IMR-90 (cell line): ENCODE data around the gene TGFBI. TPM values are rescaled to one million over a fixed set of nuclear protein-coding genes. Genes with fewer than 3 reads are reported as not detected.
A peak's percentile ranks its signal among the peaks of the same experiment; 100 is the strongest.

Experiments used
- ATAC-seq: fragments of 200-7000 bp; cut with Tn5 transposase; 2 replicates; pipeline ENCODE4 v1.9.1; 2020; ENCODE audit warnings: low read depth, mild to moderate bottlenecking, moderate library complexity
- BruUV-seq: library from RNA; stranded (reverse); fragments of 400-500 nt; replicated peaks from 2 replicates; lab custom pipeline; 2021; lab: Mats Ljungman, UMichigan
- CTCF ChIA-PET: fragments of 300-600 bp; formaldehyde crosslinking; extraction: SDS; loops from one replicate; lab custom pipeline; 2021; ENCODE audit warnings: antibody characterized with exemption; lab: Yijun Ruan, JAX
- POLR2A ChIA-PET: fragments of 300-600 bp; sonication (Branson Sonifier 250); formaldehyde crosslinking; loops from one replicate; lab custom pipeline; 2022; ENCODE audit warnings: antibody characterized with exemption; ENCODE audit not compliant: unreplicated experiment; lab: Charles Lee
- DNase-seq: peaks from one replicate; pipeline ENCODE4 v3.0.0; 2013
- H2AFZ ChIP-seq: replicated peaks from 2 replicates; pipeline ENCODE3; 2013; ENCODE audit warnings: low read length, mild to moderate bottlenecking; ENCODE audit not compliant: poor library complexity
- H2AK5ac ChIP-seq: 2 replicates; pipeline ENCODE4 v1.6.1; 2013; ENCODE audit warnings: low read depth, low read length, inconsistent platforms
- H2AK9ac ChIP-seq: replicated peaks from 2 replicates; pipeline ENCODE3; 2013; ENCODE audit warnings: mild to moderate bottlenecking, low read depth, low read length, moderate library complexity; ENCODE audit not compliant: poor library complexity
- H2BK120ac ChIP-seq: 2 replicates; pipeline ENCODE4 v1.6.1; 2013; ENCODE audit warnings: low read depth, low read length, inconsistent platforms
- H2BK15ac ChIP-seq: 3 replicates; pipeline ENCODE4 v1.6.1; 2013; ENCODE audit warnings: low read depth, low read length, inconsistent platforms
- H2BK20ac ChIP-seq: 2 replicates; pipeline ENCODE4 v1.6.1; 2013; ENCODE audit warnings: low read depth, mild to moderate bottlenecking, inconsistent platforms, low read length, moderate library complexity
- H2BK5ac ChIP-seq: 2 replicates; pipeline ENCODE4 v1.6.1; 2013; ENCODE audit warnings: mild to moderate bottlenecking, low read depth, low read length, inconsistent platforms; ENCODE audit not compliant: poor library complexity, severe bottlenecking
- H3K14ac ChIP-seq: replicated peaks from 2 replicates; pipeline ENCODE4 v1.6.1; 2013; ENCODE audit warnings: low read depth, low read length, inconsistent platforms
- H3K18ac ChIP-seq: 2 replicates; pipeline ENCODE4 v1.6.1; 2013; ENCODE audit warnings: low read depth, low read length, control low read depth
- H3K23ac ChIP-seq: 2 replicates; pipeline ENCODE4 v1.6.1; 2013; ENCODE audit warnings: low read depth, low read length, inconsistent platforms
- H3K27ac ChIP-seq: 2 replicates; pipeline ENCODE4 v1.5.1; 2013; ENCODE audit warnings: mild to moderate bottlenecking, control low read depth, low read length; ENCODE audit not compliant: insufficient read depth
- H3K27me3 ChIP-seq: 2 replicates; pipeline ENCODE4 v1.6.1; 2013; ENCODE audit warnings: low read length; ENCODE audit not compliant: control insufficient read depth, insufficient read depth
- H3K36me3 ChIP-seq: 2 replicates; pipeline ENCODE4 v1.6.1; 2013; ENCODE audit warnings: low read length, mixed read lengths; ENCODE audit not compliant: control insufficient read depth, insufficient read depth
- H3K4ac ChIP-seq: 2 replicates; pipeline ENCODE4 v1.6.1; 2013; ENCODE audit warnings: low read depth, low read length, inconsistent platforms
- H3K4me1 ChIP-seq: 2 replicates; pipeline ENCODE4 v1.6.1; 2013; ENCODE audit warnings: low read length, mixed read lengths; ENCODE audit not compliant: control insufficient read depth, insufficient read depth
- H3K4me2 ChIP-seq: 2 replicates; pipeline ENCODE4 v1.6.1; 2013; ENCODE audit warnings: low read depth, mild to moderate bottlenecking, control low read depth, low read length, moderate library complexity
- H3K4me3 ChIP-seq: 2 replicates; pipeline ENCODE4 v1.5.1; 2013; ENCODE audit warnings: low read depth, mild to moderate bottlenecking, control low read depth, low read length, moderate library complexity; ENCODE audit not compliant: insufficient read depth
- H3K56ac ChIP-seq: 2 replicates; pipeline ENCODE4 v1.6.1; 2013; ENCODE audit warnings: low read length, inconsistent platforms; ENCODE audit not compliant: insufficient read depth; ENCODE audit errors: extremely low read depth
- H3K79me1 ChIP-seq, 2 experiments: 2 replicates each; pipeline ENCODE4 v1.6.1; 2013; ENCODE audit warnings: low read length in 2 of 2, inconsistent platforms in 1 of 2, low read depth in 1 of 2
- H3K9ac ChIP-seq: 2 replicates; pipeline ENCODE4 v1.6.1; 2013; ENCODE audit warnings: low read depth, low read length, control low read depth
- H3K9me1 ChIP-seq: 2 replicates; pipeline ENCODE4 v1.6.1; 2013; ENCODE audit warnings: low read length, inconsistent platforms; ENCODE audit not compliant: insufficient read depth
- H3K9me3 ChIP-seq: 2 replicates; pipeline ENCODE4 v1.6.1; 2013; ENCODE audit warnings: low read length; ENCODE audit not compliant: control insufficient read depth, insufficient read depth
- H4K20me1 ChIP-seq: 2 replicates; pipeline ENCODE4 v1.6.1; 2013; ENCODE audit warnings: low read length, inconsistent platforms; ENCODE audit not compliant: insufficient read depth
- H4K5ac ChIP-seq: 2 replicates; pipeline ENCODE4 v1.6.1; 2013; ENCODE audit warnings: mild to moderate bottlenecking, low read depth, low read length, control low read depth
- H4K8ac ChIP-seq, 2 experiments: 2 replicates each; pipeline ENCODE4 v1.6.1; 2013; ENCODE audit warnings: low read depth in 2 of 2, low read length in 2 of 2, control low read depth in 1 of 2, inconsistent platforms in 1 of 2
- H4K91ac ChIP-seq: 2 replicates; pipeline ENCODE4 v1.6.1; 2013; ENCODE audit warnings: low read depth, low read length, inconsistent platforms; ENCODE audit not compliant: insufficient read depth
- MAFK ChIP-seq: IDR thresholded peaks from 2 replicates; pipeline ENCODE4 v1.6.1; 2012; ENCODE audit warnings: low read depth, low read length, improper control_type of control experiment
- WGBS, 2 experiments: methylation state at CpG; one replicate each; pipeline versions ENCODE4 v1.1.5 to v1.1.7; 2013; ENCODE audit warnings: missing lambda C conversion rate in 2 of 2; ENCODE audit not compliant: insufficient read length in 1 of 2; ENCODE audit errors: extremely low coverage in 2 of 2; 5-methylcytosine and 5-hydroxymethylcytosine counted together
- dilution Hi-C: fragments of 300-500 bp; cut with HindIII; formaldehyde crosslinking; loops from one replicate; pipeline ENCODE4 v1.14.3; 2018; ENCODE audit warnings: low sequenced_read_pairs; ENCODE audit not compliant: unreplicated experiment
- in situ Hi-C: fragments of 300-500 bp; cut with MboI; formaldehyde crosslinking; loops from 3 replicates; pipeline ENCODE4 v1.14.3; 2019; ENCODE audit warnings: low sequenced_read_pairs, inconsistent platforms, mixed read lengths
- intact Hi-C: fragments of 100-400 bp; cut with micrococcal nuclease; formaldehyde crosslinking; loops from 2 replicates; pipeline ENCODE4 v1.10.0; 2022
- polyA plus RNA-seq, 3 experiments: library from polyadenylated mRNA; depleted of rRNA; stranded (reverse); fragments of >200 nt; gene quantifications; 2 replicates each; pipeline ENCODE4 v1.2.3, GENCODE V29; 2012; ENCODE audit warnings: low replicate concordance in 1 of 3
- total RNA-seq: library from RNA; depleted of rRNA; stranded (reverse); fragments of >200 nt; gene quantifications from 2 replicates; pipeline ENCODE4 v1.2.3, GENCODE V29; 2012

The TGFBI gene
- total and polyA plus RNA-seq, 2 of the 4 experiments (the other 2 are of a cell fraction), result 618 to 1,551 TPM

- DNase-seq (no peak), ATAC-seq (no peak; the same call in 1 of the 2 replicates)
- Histone ChIP-seq H3K4ac (no peak overlapping the region), H2AK5ac (no peak overlapping the region), H3K9me3 (no peaks in the 10 kb centered on the region), H2BK20ac (0 out of 2 replicates have a peak overlapping the region, but pooled peaks have one; percentile 5), H3K9ac (no peak overlapping the region), H4K8ac (no peak overlapping the region), H4K20me1 (no peaks in the 10 kb centered on the region), H2AFZ (no peak overlapping the region), H3K27ac (no peak overlapping the region), H2BK120ac (peak overlapping the region; percentile 54; the same call in 1 of the 2 replicates), H3K4me1 (no peaks in the 10 kb centered on the region), H3K36me3 (no peaks in the 10 kb centered on the region), H3K4me3 (no peak overlapping the region), H3K4me2 (no peak overlapping the region), H3K56ac (no peak overlapping the region), H3K14ac (no peak overlapping the region), H3K9me1 (no peaks in the 10 kb centered on the region; the same call in 1 of the 2 replicates), H3K27me3 (peaks cover 24% of the 10 kb centered on the region), H3K23ac (no peak overlapping the region), H3K79me1 (no peaks in the 10 kb centered on the region), H2BK5ac (no peak overlapping the region), H2BK15ac (no peak overlapping the region), H3K18ac (peak overlapping the region; percentile 28; the same call in 1 of the 2 replicates), H4K5ac (no peak overlapping the region), H2AK9ac (no peak overlapping the region), H4K91ac (no peak overlapping the region)
- BruUV-seq, result no TSS peak
- intact Hi-C loops, result no loop called here
- dilution Hi-C loops, result no loop called here
- WGBS, 2 experiments, result no CpG with 5 or more reads among the region's 2 CpGs
- TF ChIP-seq MAFK, result no peak
- in situ Hi-C loops, result loop anchor here (25.0 kb wide), 1 partner anchor 446 kb away; no protein-coding TSS in a partner anchor
- CTCF ChIA-PET, result no interaction called here
- POLR2A ChIA-PET, result no interaction called here
These were observed 79.4 kb downstream of the TGFBI start for GRCh38 chr5:136108180-136108611.
